Measurements from ENCODE around the gene PTPRN. TPM values are rescaled to one million over a fixed set of nuclear protein-coding genes. Genes with fewer than 3 reads are reported as not detected.

Gene PTPRN
- total RNA-seq, 1 experiment from 2014 or later: 10.0 TPM

DNA sequence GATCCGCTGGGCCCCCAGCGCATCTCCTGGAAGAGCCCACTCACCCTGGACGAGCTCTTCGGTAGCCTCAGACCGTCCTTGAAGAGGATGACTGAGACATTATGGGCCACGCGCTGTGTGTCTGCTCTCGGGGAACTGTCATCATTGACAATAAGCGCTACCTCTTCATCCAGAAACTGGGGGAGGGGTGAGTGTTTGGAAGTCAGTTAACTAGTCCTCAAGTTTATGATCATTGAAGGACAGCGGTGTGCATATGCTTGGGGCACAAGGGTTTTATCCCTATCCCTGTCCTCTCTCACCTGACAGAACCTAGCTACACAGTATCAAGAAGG, 63.3 kb downstream of the PTPRN start:
- no peak for DNase-seq (ENCODE audit: low spot score)

DNA sequence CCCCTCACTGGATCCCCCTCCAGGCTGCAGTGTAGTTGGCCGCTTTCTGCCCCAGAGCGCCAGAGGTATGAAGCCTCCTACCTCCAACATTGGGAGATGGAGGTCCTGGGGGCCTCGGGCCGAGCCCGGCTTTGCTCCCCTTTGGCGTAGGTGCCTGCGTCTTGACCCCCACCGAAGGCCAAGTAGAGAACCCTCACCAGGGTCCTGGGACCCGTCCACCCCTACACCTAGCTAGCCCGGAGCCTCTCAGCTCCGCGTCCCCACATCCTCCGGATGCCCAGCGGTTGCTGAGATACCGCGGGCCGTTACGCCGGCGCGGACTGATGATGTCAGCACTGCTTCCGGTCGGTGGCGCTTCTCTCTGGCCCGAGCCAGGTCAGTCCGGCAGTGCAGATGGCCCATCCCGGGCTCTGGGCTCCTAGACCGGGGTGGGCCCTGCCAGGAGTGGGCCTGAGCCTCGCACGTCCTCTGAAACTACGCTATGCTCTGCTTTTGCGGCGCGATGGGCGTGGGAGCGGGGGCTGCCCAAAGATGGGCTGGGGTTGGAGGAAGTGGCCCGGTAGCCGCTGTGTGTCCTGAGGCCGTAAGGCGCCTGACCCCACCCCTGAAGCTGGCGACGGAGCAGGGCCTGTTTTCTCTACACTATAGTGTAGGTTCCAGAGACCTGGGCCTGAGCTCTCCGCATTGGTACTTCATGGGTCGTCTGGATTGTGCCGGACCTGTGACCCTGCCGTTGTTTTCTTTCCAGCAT, 63.9 kb downstream of the PTPRN start, which contains the start of the genes GLB1L and STK16:
Gene GLB1L (minus strand): TSS at position 297 of the 751 bp plus-strand sequence. CDS start 1,871 bp downstream, outside the sequence.
Gene STK16 (plus strand): TSS at position 332 of the 751 bp plus-strand sequence. CDS start 521 bp downstream, outside the sequence.
- DNase-seq (ENCODE audit: low spot score): peak; percentile 89

DNA sequence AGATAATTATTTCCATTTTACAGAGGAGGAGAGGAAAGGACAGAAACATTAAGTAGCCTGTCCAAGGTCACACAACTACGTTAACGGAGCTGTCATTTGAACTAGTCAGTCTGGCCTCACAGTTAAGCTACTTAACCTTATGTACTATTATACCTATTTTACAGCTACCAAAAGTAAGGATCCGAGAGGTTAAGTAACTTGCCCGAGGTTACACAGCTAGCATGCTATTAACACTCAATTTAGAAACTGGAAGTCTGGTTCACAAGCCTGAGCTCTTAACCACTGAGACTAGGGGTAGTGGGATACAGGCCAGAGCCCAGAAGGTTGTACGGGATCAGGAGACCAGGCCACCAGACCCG, 64.4 kb downstream of the PTPRN start:
- no peak for DNase-seq (ENCODE audit: low spot score)

DNA sequence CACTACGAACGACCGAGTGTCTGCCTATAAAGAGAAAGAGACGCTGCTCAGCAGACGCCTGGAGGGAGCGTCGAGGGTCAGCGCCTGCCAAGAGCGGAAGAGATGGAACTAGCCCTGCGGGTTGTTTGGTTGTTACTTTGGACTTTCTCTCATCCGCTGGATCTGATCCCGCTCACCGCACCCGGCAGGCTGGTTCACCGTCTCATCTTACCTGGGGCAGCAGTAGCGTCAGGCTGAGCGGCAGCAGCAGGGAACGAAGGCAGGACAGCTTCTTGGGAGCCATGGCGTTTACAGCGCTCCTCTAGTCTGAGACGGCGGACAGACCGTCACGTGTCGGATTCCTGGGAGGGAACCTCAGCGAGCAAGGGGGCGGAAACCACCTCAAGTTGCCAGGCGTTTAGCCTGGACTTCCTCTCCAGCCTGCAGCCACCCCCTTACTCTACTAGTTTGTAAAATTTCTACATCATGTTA, 65.9 kb downstream of the PTPRN start:
- no peak for DNase-seq (ENCODE audit: low spot score)

Other genes with a start within 250 kb of the PTPRN start
- gene IHH, start 248.5 kb downstream of the PTPRN start, total RNA-seq (2014; rRNA removed; shearing (Covaris generic)): not detected in 2 replicates
- gene NHEJ1, start 148.6 kb downstream of the PTPRN start, total RNA-seq (2014; rRNA removed; shearing (Covaris generic)): 20.9 and 27.4 TPM in 2 replicates
- 0.12 TPM in 1 of 2 replicates, not detected in the other for gene SLC23A3, start 139.4 kb downstream of the PTPRN start, total RNA-seq (2014; rRNA removed; shearing (Covaris generic))
- gene CNPPD1, start 132.5 kb downstream of the PTPRN start, total RNA-seq (2014; rRNA removed; shearing (Covaris generic)): 10.8 and 13.3 TPM in 2 replicates
- 52.8 and 53.3 TPM in 2 replicates for gene RETREG2, start 131.1 kb downstream of the PTPRN start, total RNA-seq (2014; rRNA removed; shearing (Covaris generic))
- 22.7 and 37.4 TPM in 2 replicates for gene ZFAND2B, start 102.6 kb downstream of the PTPRN start, total RNA-seq (2014; rRNA removed; shearing (Covaris generic))
- gene ABCB6, start 90.4 kb downstream of the PTPRN start, total RNA-seq (2014; rRNA removed; shearing (Covaris generic)): 47.2 and 47.4 TPM in 2 replicates
- gene ATG9A, start 79.8 kb downstream of the PTPRN start, total RNA-seq (2014; rRNA removed; shearing (Covaris generic)): 46.4 and 73.6 TPM in 2 replicates
- gene ANKZF1, start 79.6 kb downstream of the PTPRN start, total RNA-seq (2014; rRNA removed; shearing (Covaris generic)): 9.2 and 17.2 TPM in 2 replicates
- 5.7 and 7.6 TPM in 2 replicates for gene GLB1L, start 64.0 kb downstream of the PTPRN start, total RNA-seq (2014; rRNA removed; shearing (Covaris generic))
- gene STK16, start 63.9 kb downstream of the PTPRN start, total RNA-seq (2014; rRNA removed; shearing (Covaris generic)): 32.8 and 42.1 TPM in 2 replicates
- gene TUBA4B, start 56.2 kb downstream of the PTPRN start, total RNA-seq (2014; rRNA removed; shearing (Covaris generic)): not detected in 2 replicates
- gene TUBA4A, start 55.5 kb downstream of the PTPRN start, total RNA-seq (2014; rRNA removed; shearing (Covaris generic)): 6.2 and 9.3 TPM in 2 replicates
- gene DNAJB2, start 30.0 kb downstream of the PTPRN start, total RNA-seq (2014; rRNA removed; shearing (Covaris generic)): 16.1 and 18.3 TPM in 2 replicates
- not detected in 2 replicates for gene RESP18, start 23.3 kb upstream of the PTPRN start, total RNA-seq (2014; rRNA removed; shearing (Covaris generic))
- gene DNPEP, start 78.5 kb upstream of the PTPRN start, total RNA-seq (2014; rRNA removed; shearing (Covaris generic)): 79.9 and 87.7 TPM in 2 replicates
- gene DES, start 109.0 kb upstream of the PTPRN start, total RNA-seq (2014; rRNA removed; shearing (Covaris generic)): 0.68 and 1.2 TPM in 2 replicates
- 2.5 and 3.7 TPM in 2 replicates for gene SPEG, start 125.4 kb upstream of the PTPRN start, total RNA-seq (2014; rRNA removed; shearing (Covaris generic))
- gene GMPPA, start 189.5 kb upstream of the PTPRN start, total RNA-seq (2014; rRNA removed; shearing (Covaris generic)): 74.0 TPM in 2 replicates
- not detected in 2 replicates for gene ASIC4, start 205.1 kb upstream of the PTPRN start, total RNA-seq (2014; rRNA removed; shearing (Covaris generic))
- 53.9 and 85.6 TPM in 2 replicates for gene CHPF, start 234.4 kb upstream of the PTPRN start, total RNA-seq (2014; rRNA removed; shearing (Covaris generic))
- 0.86 and 1.9 TPM in 2 replicates for gene TMEM198, start 234.6 kb upstream of the PTPRN start, total RNA-seq (2014; rRNA removed; shearing (Covaris generic))